Measurements from ENCODE around the gene TACR3. TPM values are rescaled to one million over a fixed set of nuclear protein-coding genes. Genes with fewer than 3 reads are reported as not detected.
"Not testable (repeated sequence)": the region's sequence is repeated elsewhere in the genome, so short reads cannot be mapped to it uniquely, and the experiment has no call there.

The TACR3 gene
- total RNA-seq, 4 donors from 2014 or later, result not detected

GRCh38 chr4:103591841-103592240 is 127.9 kb downstream of the TACR3 start:
- Histone ChIP-seq H3K9me3 (no peaks in the 10 kb centered on the region), H3K4me3 (no peak overlapping the region), H3K36me3 (no peaks in the 10 kb centered on the region), H3K27ac (no peak overlapping the region), H3K27me3 (no peaks in the 10 kb centered on the region), H3K4me1 (no peaks in the 10 kb centered on the region)
- TF ChIP-seq EP300 (IDR thresholded peaks at IDR 0.05), result no peak
- TF ChIP-seq POLR2A (IDR thresholded peaks at IDR 0.05), result no peak
- TF ChIP-seq CTCF (IDR thresholded peaks at IDR 0.05), result no peak
- WGBS, 2 donors, result 70 to 76% methylated on average over 3 of the region's 3 CpGs
- DNase-seq (ENCODE audit: low spot score in 2 of 2), result no peak

- TF ChIP-seq POLR2A (IDR thresholded peaks at IDR 0.05) (no peak), CTCF (IDR thresholded peaks at IDR 0.05) (no peak), EP300 (IDR thresholded peaks at IDR 0.05) (no peak)
- 83 to 89% methylated on average over 4 of the region's 4 CpGs for WGBS, 2 donors
- no peaks in the 10 kb centered on the region for H3K27me3 ChIP-seq
- no peaks in the 10 kb centered on the region for H3K36me3 ChIP-seq
- no peaks in the 10 kb centered on the region for H3K9me3 ChIP-seq
- H3K4me1 ChIP-seq, result no peaks in the 10 kb centered on the region
- H3K4me3 ChIP-seq, result no peak overlapping the region
- no peak for DNase-seq (ENCODE audit: low spot score in 2 of 2)
- H3K27ac ChIP-seq, result no peak overlapping the region
Observed at GRCh38 chr4:103567591-103567990, 152.2 kb downstream of the TACR3 start.

- H3K4me3 ChIP-seq; H3K27me3 ChIP-seq; H3K27ac ChIP-seq; H3K9me3 ChIP-seq; DNase-seq (ENCODE audit: low spot score in 2 of 2); H3K36me3 ChIP-seq; H3K4me1 ChIP-seq: not testable (repeated sequence)
- WGBS, 2 donors, result 60 to 76% methylated on average over 4 to 5 of the region's 5 CpGs
Observed at GRCh38 chr4:103559178-103559577, 160.6 kb downstream of the TACR3 start.
